Astrocyte (in vitro differentiated cells and primary cell): ENCODE measurements around the gene ACTL8. TPM values are rescaled to one million over a fixed set of nuclear protein-coding genes. Genes with fewer than 3 reads are reported as not detected.

Source experiments
- DNase-seq: peaks from one replicate; pipeline ENCODE4 v3.0.0-alpha.2; 2010; ENCODE audit warnings: low read depth
- FAIRE-seq: peaks from 2 replicates; lab custom pipeline; 2011; peaks lifted over from hg19 to GRCh38; lab: Jason Lieb, UNC
- H2AFZ ChIP-seq: 2 replicates; pipeline ENCODE4 v1.6.0; 2012; ENCODE audit warnings: low read depth, low read length, inconsistent platforms
- H3K27ac ChIP-seq: 2 replicates; pipeline ENCODE4 v1.5.1; 2011; ENCODE audit warnings: low read depth, low read length, inconsistent platforms
- H3K27me3 ChIP-seq: 2 replicates; pipeline ENCODE4 v1.6.0; 2011; ENCODE audit warnings: low read length, inconsistent platforms; ENCODE audit not compliant: insufficient read depth
- H3K36me3 ChIP-seq: 2 replicates; pipeline ENCODE4 v1.5.1; 2011; ENCODE audit warnings: low read length, inconsistent platforms; ENCODE audit not compliant: insufficient read depth
- H3K4me1 ChIP-seq: 2 replicates; pipeline ENCODE4 v1.5.1; 2011; ENCODE audit warnings: low read length, inconsistent platforms; ENCODE audit not compliant: insufficient read depth
- H3K4me2 ChIP-seq: 2 replicates; pipeline ENCODE4 v1.6.0; 2012; ENCODE audit warnings: low read length, inconsistent platforms
- H3K4me3 ChIP-seq: 2 replicates; pipeline ENCODE4 v1.5.1; 2011; ENCODE audit warnings: low read depth, mild to moderate bottlenecking, low read length, inconsistent platforms; ENCODE audit not compliant: insufficient read depth
- H3K79me2 ChIP-seq: 2 replicates; pipeline ENCODE4 v1.6.0; 2012; ENCODE audit warnings: mild to moderate bottlenecking, low read length, inconsistent platforms; ENCODE audit not compliant: insufficient read depth
- H3K9ac ChIP-seq: 2 replicates; pipeline ENCODE4 v1.6.0; 2012; ENCODE audit warnings: mild to moderate bottlenecking, low read length, inconsistent platforms
- H3K9me3 ChIP-seq: 2 replicates; pipeline ENCODE4 v1.5.1; 2012; ENCODE audit warnings: low read depth, mild to moderate bottlenecking, low read length, inconsistent platforms; ENCODE audit not compliant: insufficient read depth
- H4K20me1 ChIP-seq: 2 replicates; pipeline ENCODE4 v1.6.0; 2012; ENCODE audit warnings: low read length, inconsistent platforms; ENCODE audit not compliant: insufficient read depth
- H3K27ac Mint-ChIP-seq: one replicate; pipeline ENCODE4 v1.8.0; 2021; ENCODE audit warnings: mild to moderate bottlenecking, mixed read lengths; ENCODE audit not compliant: unreplicated experiment
- H3K27me3 Mint-ChIP-seq: one replicate; pipeline ENCODE4 v1.8.0; 2021; ENCODE audit warnings: low read depth, mixed read lengths; ENCODE audit not compliant: unreplicated experiment
- H3K36me3 Mint-ChIP-seq: one replicate; pipeline ENCODE4 v1.8.0; 2021; ENCODE audit warnings: low read depth, mixed read lengths; ENCODE audit not compliant: unreplicated experiment
- H3K4me1 Mint-ChIP-seq: one replicate; pipeline ENCODE4 v1.8.0; 2021; ENCODE audit warnings: low read depth, mixed read lengths; ENCODE audit not compliant: unreplicated experiment
- H3K4me3 Mint-ChIP-seq: one replicate; pipeline ENCODE4 v1.8.0; 2021; ENCODE audit warnings: mild to moderate bottlenecking, moderate library complexity, mixed read lengths; ENCODE audit not compliant: unreplicated experiment
- H3K9me3 Mint-ChIP-seq: one replicate; pipeline ENCODE4 v1.8.0; 2021; ENCODE audit warnings: mild to moderate bottlenecking, mixed read lengths; ENCODE audit not compliant: unreplicated experiment
- CTCF ChIP-seq: IDR thresholded peaks from 2 replicates; pipeline ENCODE4 v1.5.1; 2011; ENCODE audit warnings: low read depth, mild to moderate bottlenecking, inconsistent platforms, low read length, moderate library complexity; ENCODE audit not compliant: insufficient read depth
- EZH2 ChIP-seq: IDR thresholded peaks from 2 replicates; pipeline ENCODE4 v1.6.1; 2012; ENCODE audit warnings: mild to moderate bottlenecking, low read length, inconsistent platforms; ENCODE audit not compliant: insufficient read depth
- total RNA-seq: library from RNA; stranded (reverse); gene quantifications from 2 replicates; pipeline ENCODE4 v1.2.1, GENCODE V29; 2021

The ACTL8 gene
- total RNA-seq, 1 donor from 2014 or later = 2.0 TPM

GRCh38 chr1:17746920-17747319 lies 8.2 kb upstream of the ACTL8 start:
- Histone ChIP-seq H3K9me3 (no peaks in the 10 kb centered on the region), H3K9ac (no peak overlapping the region), H3K36me3 (no peaks in the 10 kb centered on the region), H3K27ac (no peak overlapping the region), H3K4me2 (no peak overlapping the region), H3K27me3 (no peaks in the 10 kb centered on the region), H4K20me1 (no peaks in the 10 kb centered on the region), H3K79me2 (no peaks in the 10 kb centered on the region), H2AFZ (no peak overlapping the region), H3K4me3 (no peak overlapping the region), H3K4me1 (no peaks in the 10 kb centered on the region)
- Mint-ChIP-seq H3K4me1 (no peaks in the 10 kb centered on the region), H3K36me3 (no peaks in the 10 kb centered on the region), H3K4me3 (no peak overlapping the region), H3K27ac (no peak overlapping the region), H3K9me3 (peaks cover 7% of the 10 kb centered on the region), H3K27me3 (peaks cover 29% of the 10 kb centered on the region)
- no peak for TF ChIP-seq CTCF
- no peak for TF ChIP-seq EZH2
- DNase-seq (no peak), FAIRE-seq (no peak)

- Histone ChIP-seq H3K27ac (no peak overlapping the region), H3K27me3 (no peaks in the 10 kb centered on the region), H3K9me3 (peaks cover 8% of the 10 kb centered on the region), H3K79me2 (no peaks in the 10 kb centered on the region), H3K36me3 (no peaks in the 10 kb centered on the region), H3K4me3 (no peak overlapping the region), H2AFZ (no peak overlapping the region), H4K20me1 (no peaks in the 10 kb centered on the region), H3K4me2 (no peak overlapping the region), H3K9ac (no peak overlapping the region), H3K4me1 (no peaks in the 10 kb centered on the region)
- Mint-ChIP-seq H3K27me3 (peaks cover 26% of the 10 kb centered on the region), H3K9me3 (peaks cover 11% of the 10 kb centered on the region), H3K27ac (no peak overlapping the region), H3K36me3 (no peaks in the 10 kb centered on the region), H3K4me1 (no peaks in the 10 kb centered on the region), H3K4me3 (no peak overlapping the region)
- DNase-seq (no peak), FAIRE-seq (no peak)
- TF ChIP-seq EZH2 (no peak), CTCF (no peak)
Measured at GRCh38 chr1:17750333-17750732, 4.8 kb upstream of the ACTL8 start.

GRCh38 chr1:17752356-17752755 lies 2.8 kb upstream of the ACTL8 start:
- TF ChIP-seq EZH2 (no peak), CTCF (no peak)
- no peak overlapping the region for H3K4me3 Mint-ChIP-seq

More at GRCh38 chr1:17752356-17752755, 2.8 kb upstream of the ACTL8 start:
- FAIRE-seq (no peak), DNase-seq (no peak)
- Histone ChIP-seq H3K9me3 (peaks cover 9% of the 10 kb centered on the region), H3K4me2 (no peak overlapping the region), H4K20me1 (no peaks in the 10 kb centered on the region), H3K4me3 (no peak overlapping the region), H3K4me1 (no peaks in the 10 kb centered on the region), H3K9ac (no peak overlapping the region), H3K79me2 (no peaks in the 10 kb centered on the region), H3K27me3 (no peaks in the 10 kb centered on the region), H3K36me3 (no peaks in the 10 kb centered on the region), H3K27ac (no peak overlapping the region), H2AFZ (no peak overlapping the region)
- Mint-ChIP-seq H3K36me3 (no peaks in the 10 kb centered on the region), H3K27me3 (peaks cover 21% of the 10 kb centered on the region), H3K9me3 (peaks cover 10% of the 10 kb centered on the region), H3K4me1 (no peaks in the 10 kb centered on the region), H3K27ac (no peak overlapping the region)
